Esophagus squamous epithelium (tissue), 5 donors: Measurements from ENCODE around the gene ERO1B. TPM values are rescaled to one million over a fixed set of nuclear protein-coding genes. Genes with fewer than 3 reads are reported as not detected.

ENCODE experiments used
- DNase-seq: peaks from one replicate; lab custom pipeline; 2025; lab: John Stamatoyannopoulos, UW
- H3K27ac ChIP-seq, 4 donors: fragments of 200-600 bp; sonication (generic); one replicate each; pipeline ENCODE4 v1.5.1; 2016 to 2019; ENCODE audit warnings: mild to moderate bottlenecking in 1 of 4
- H3K27me3 ChIP-seq, 4 donors: fragments of 200-600 bp; sonication (generic); 1 replicate in 3 of 4; 2 replicates in 1 of 4; pipeline versions ENCODE4 v1.5.1 to v1.6.0; 2017 to 2021; ENCODE audit warnings: antibody characterized with exemption in 1 of 4
- H3K36me3 ChIP-seq, 3 donors: fragments of 200-600 bp; sonication (generic); one replicate each; pipeline ENCODE4 v1.5.1; 2016 to 2019
- H3K4me1 ChIP-seq, 3 donors: fragments of 200-600 bp; sonication (generic); one replicate each; pipeline ENCODE4 v1.5.1; 2017 to 2019
- H3K4me3 ChIP-seq, 4 donors: fragments of 200-600 bp; sonication (generic); 1 replicate in 3 of 4; 2 replicates in 1 of 4; pipeline ENCODE4 v1.5.1; 2016 to 2019; ENCODE audit warnings: mild to moderate bottlenecking in 2 of 4, moderate library complexity in 1 of 4
- H3K9me3 ChIP-seq, 3 donors: fragments of 200-600 bp; sonication (generic); one replicate each; pipeline ENCODE4 v1.5.1; 2016 to 2019
- CTCF ChIP-seq, 6 experiments: fragments of 450-650 bp in 4 of 6; fragments of 200-600 bp in 2 of 6; sonication (generic) in 2 of 6; IDR thresholded peaks; one replicate each; pipeline ENCODE4 v1.5.1; 2016 to 2019; ENCODE audit warnings: antibody characterized with exemption in 6 of 6, mild to moderate bottlenecking in 4 of 6, moderate library complexity in 4 of 6
- POLR2A ChIP-seq, 4 donors: fragments of 450-650 bp; IDR thresholded peaks; one replicate each; pipeline ENCODE4 v1.6.1; 2017; ENCODE audit warnings: antibody characterized with exemption in 4 of 4, mild to moderate bottlenecking in 4 of 4, moderate library complexity in 3 of 4
- WGBS, 2 donors: methylation state at CpG; one replicate each; pipeline ENCODE4 v1.1.5; 2018; 5-methylcytosine and 5-hydroxymethylcytosine counted together
- intact Hi-C: fragments of 100-400 bp; cut with DNase I; formaldehyde crosslinking; loops from one replicate; pipeline ENCODE4 v1.15.0; 2022
- total RNA-seq, 4 donors: library from RNA; depleted of rRNA; stranded (reverse); fragments of >200 nt; gene quantifications; one replicate each; pipeline ENCODE4 v1.1.0, GENCODE V29; 2016
- donor health status: DM: yes; HTN: yes; CAD: no.

The ERO1B gene
- total RNA-seq, 4 donors from 2014 or later: 1.2 to 6.3 (median 2.4) TPM

- intact Hi-C loops: no loop called here
- H3K4me1 ChIP-seq: no peaks in the 10 kb centered on the region
- WGBS, 2 donors: 0 to 6% methylated on average over 1 of the region's 1 CpG
- no peaks in the 10 kb centered on the region for H3K36me3 ChIP-seq
- no peak overlapping the region for H3K4me3 ChIP-seq
- H3K27me3 ChIP-seq: no peaks in the 10 kb centered on the region
- peaks cover 0 to 17% (median 17%) of the 10 kb centered on the region in 3 donors for H3K9me3 ChIP-seq
- no peak for DNase-seq
- no peak overlapping the region for H3K27ac ChIP-seq
- TF ChIP-seq CTCF (IDR thresholded peaks at IDR 0.05) (no peak), POLR2A (IDR thresholded peaks at IDR 0.05) (no peak)
Observed at GRCh38 chr1:236322566-236323409, 41.0 kb upstream of the ERO1B start.

- no peak overlapping the region for H3K27ac ChIP-seq
- H3K36me3 ChIP-seq: no peaks in the 10 kb centered on the region
Observed at GRCh38 chr1:236321101-236321500, 39.3 kb upstream of the ERO1B start.

DNA sequence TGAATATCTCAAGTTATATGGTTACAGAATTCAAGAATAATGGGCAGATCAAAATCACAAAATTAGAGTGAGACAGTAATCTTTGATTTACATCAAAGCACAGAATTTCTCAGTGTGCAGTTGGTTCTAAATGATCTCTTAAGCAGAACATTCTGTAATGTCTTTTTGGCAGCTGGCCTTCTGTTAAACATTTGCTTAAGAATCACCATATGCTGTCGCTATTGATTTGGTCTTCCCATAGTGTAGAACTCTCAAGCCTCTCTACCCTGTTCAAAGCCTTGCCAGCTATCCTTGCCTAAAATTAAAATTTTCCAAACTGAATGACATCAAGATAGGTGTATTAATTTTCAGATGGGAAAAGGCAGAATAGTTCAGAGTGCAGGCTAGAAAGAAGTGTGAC is 38.9 kb upstream of the ERO1B start:
- intact Hi-C loops: no loop called here
- TF ChIP-seq POLR2A (IDR thresholded peaks at IDR 0.05) (no peak), CTCF (IDR thresholded peaks at IDR 0.05) (no peak)

More at GRCh38 chr1:236321101-236321500, 39.3 kb upstream of the ERO1B start:
- no peak for DNase-seq
- 79 to 83% methylated on average over 5 of the region's 5 CpGs for WGBS, 2 donors
- H3K4me3 ChIP-seq: no peak overlapping the region
- TF ChIP-seq CTCF (IDR thresholded peaks at IDR 0.05) (no peak), POLR2A (IDR thresholded peaks at IDR 0.05) (no peak)
- intact Hi-C loops: no loop called here
- H3K27me3 ChIP-seq: no peaks in the 10 kb centered on the region
- H3K9me3 ChIP-seq: peaks cover 0 to 17% (median 17%) of the 10 kb centered on the region in 3 donors
- no peaks in the 10 kb centered on the region for H3K4me1 ChIP-seq

GRCh38 chr1:236320214-236320613 is 38.5 kb upstream of the ERO1B start:
- Histone ChIP-seq H3K36me3 (no peaks in the 10 kb centered on the region), H3K4me3 (no peak overlapping the region), H3K9me3 (peaks cover 0 to 17% (median 17%) of the 10 kb centered on the region in 3 donors), H3K27me3 (no peaks in the 10 kb centered on the region), H3K4me1 (no peaks in the 10 kb centered on the region), H3K27ac (no peak overlapping the region)
- intact Hi-C loops: no loop called here
- WGBS, 2 donors: 80 to 95% methylated on average over 1 of the region's 1 CpG
- TF ChIP-seq POLR2A (IDR thresholded peaks at IDR 0.05) (no peak), CTCF (IDR thresholded peaks at IDR 0.05) (no peak)
- no peak for DNase-seq

More for the DNA sequence above, 38.9 kb upstream of the ERO1B start:
- no peaks in the 10 kb centered on the region for H3K36me3 ChIP-seq
- 82 to 87% methylated on average over 1 of the region's 1 CpG for WGBS, 2 donors
- no peaks in the 10 kb centered on the region for H3K27me3 ChIP-seq
- H3K4me1 ChIP-seq: no peaks in the 10 kb centered on the region
- no peak overlapping the region for H3K27ac ChIP-seq
- DNase-seq: no peak
- H3K9me3 ChIP-seq: peaks cover 0 to 17% (median 17%) of the 10 kb centered on the region in 3 donors
- no peak overlapping the region for H3K4me3 ChIP-seq

DNA sequence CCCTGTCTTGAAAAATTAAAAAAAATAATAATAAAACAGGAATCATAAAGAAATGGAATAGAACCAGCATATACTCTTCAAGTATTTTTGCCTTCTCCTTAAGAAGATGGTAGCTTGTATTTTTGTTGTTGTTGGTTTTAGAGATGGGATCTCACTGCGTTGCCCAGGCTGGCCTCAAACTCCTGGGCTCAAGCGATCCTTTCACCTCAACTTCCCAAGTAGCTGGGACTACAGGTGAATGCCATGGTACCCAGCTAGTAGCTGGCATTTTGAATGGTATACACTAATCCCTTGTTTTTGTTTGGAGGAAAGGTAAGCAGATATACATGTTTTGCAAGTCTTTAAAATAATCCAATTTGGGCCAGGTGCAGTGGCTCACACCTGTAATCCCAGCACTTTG is 34.7 kb upstream of the ERO1B start:
- Histone ChIP-seq H3K9me3 (no peaks in the 10 kb centered on the region), H3K27ac (no peak overlapping the region), H3K27me3 (no peaks in the 10 kb centered on the region), H3K36me3 (no peaks in the 10 kb centered on the region), H3K4me1 (no peaks in the 10 kb centered on the region), H3K4me3 (no peak overlapping the region)
- intact Hi-C loops: no loop called here
- WGBS, 2 donors: 86 to 100% methylated on average over 2 of the region's 2 CpGs
- TF ChIP-seq CTCF (IDR thresholded peaks at IDR 0.05) (no peak), POLR2A (IDR thresholded peaks at IDR 0.05) (no peak)
- no peak for DNase-seq
